Esophagus squamous epithelium (tissue), 5 donors: ENCODE measurements around the gene C4orf17. TPM values are rescaled to one million over a fixed set of nuclear protein-coding genes. Genes with fewer than 3 reads are reported as not detected.
"Not testable (repeated sequence)": the region's sequence is repeated elsewhere in the genome, so short reads cannot be mapped to it uniquely, and the experiment has no call there.

Source experiments
- DNase-seq: peaks from one replicate; lab custom pipeline; 2025; lab: John Stamatoyannopoulos, UW
- H3K27ac ChIP-seq, 4 donors: fragments of 200-600 bp; sonication (generic); one replicate each; pipeline ENCODE4 v1.5.1; 2016 to 2019; ENCODE audit warnings: mild to moderate bottlenecking in 1 of 4
- H3K27me3 ChIP-seq, 4 donors: fragments of 200-600 bp; sonication (generic); 1 replicate in 3 of 4; 2 replicates in 1 of 4; pipeline versions ENCODE4 v1.5.1 to v1.6.0; 2017 to 2021; ENCODE audit warnings: antibody characterized with exemption in 1 of 4
- H3K36me3 ChIP-seq, 3 donors: fragments of 200-600 bp; sonication (generic); one replicate each; pipeline ENCODE4 v1.5.1; 2016 to 2019
- H3K4me1 ChIP-seq, 3 donors: fragments of 200-600 bp; sonication (generic); one replicate each; pipeline ENCODE4 v1.5.1; 2017 to 2019
- H3K4me3 ChIP-seq, 4 donors: fragments of 200-600 bp; sonication (generic); 1 replicate in 3 of 4; 2 replicates in 1 of 4; pipeline ENCODE4 v1.5.1; 2016 to 2019; ENCODE audit warnings: mild to moderate bottlenecking in 2 of 4, moderate library complexity in 1 of 4
- H3K9me3 ChIP-seq, 3 donors: fragments of 200-600 bp; sonication (generic); one replicate each; pipeline ENCODE4 v1.5.1; 2016 to 2019
- POLR2A ChIP-seq, 4 donors: fragments of 450-650 bp; IDR thresholded peaks; one replicate each; pipeline ENCODE4 v1.6.1; 2017; ENCODE audit warnings: antibody characterized with exemption in 4 of 4, mild to moderate bottlenecking in 4 of 4, moderate library complexity in 3 of 4
- WGBS, 2 donors: methylation state at CpG; one replicate each; pipeline ENCODE4 v1.1.5; 2018; 5-methylcytosine and 5-hydroxymethylcytosine counted together
- intact Hi-C: fragments of 100-400 bp; cut with DNase I; formaldehyde crosslinking; loops from one replicate; pipeline ENCODE4 v1.15.0; 2022
- total RNA-seq, 4 donors: library from RNA; depleted of rRNA; stranded (reverse); fragments of >200 nt; gene quantifications; one replicate each; pipeline ENCODE4 v1.1.0, GENCODE V29; 2016
- TF ChIP-seq, protein P1 (sequence below), 6 experiments: fragments of 450-650 bp in 4 of 6; fragments of 200-600 bp in 2 of 6; sonication (generic) in 2 of 6; IDR thresholded peaks; one replicate each; pipeline ENCODE4 v1.5.1; 2016 to 2019; ENCODE audit warnings: antibody characterized with exemption in 6 of 6, mild to moderate bottlenecking in 4 of 6, moderate library complexity in 4 of 6
- donor health status: DM: yes; HTN: yes; CAD: no.

C4orf17 gene
- total RNA-seq, 4 donors from 2014 or later: not detected

GRCh38 chr4:99485212-99485611 is 25.6 kb upstream of the C4orf17 start:
- Histone ChIP-seq H3K9me3 (peaks cover 0 to 40% (median 21%) of the 10 kb centered on the region in 3 donors), H3K36me3 (no peaks in the 10 kb centered on the region), H3K27me3 (no peaks in the 10 kb centered on the region), H3K4me1 (no peaks in the 10 kb centered on the region), H3K27ac (no peak overlapping the region), H3K4me3 (no peak overlapping the region)
- intact Hi-C loops: no loop called here
- TF ChIP-seq, protein P1, sequence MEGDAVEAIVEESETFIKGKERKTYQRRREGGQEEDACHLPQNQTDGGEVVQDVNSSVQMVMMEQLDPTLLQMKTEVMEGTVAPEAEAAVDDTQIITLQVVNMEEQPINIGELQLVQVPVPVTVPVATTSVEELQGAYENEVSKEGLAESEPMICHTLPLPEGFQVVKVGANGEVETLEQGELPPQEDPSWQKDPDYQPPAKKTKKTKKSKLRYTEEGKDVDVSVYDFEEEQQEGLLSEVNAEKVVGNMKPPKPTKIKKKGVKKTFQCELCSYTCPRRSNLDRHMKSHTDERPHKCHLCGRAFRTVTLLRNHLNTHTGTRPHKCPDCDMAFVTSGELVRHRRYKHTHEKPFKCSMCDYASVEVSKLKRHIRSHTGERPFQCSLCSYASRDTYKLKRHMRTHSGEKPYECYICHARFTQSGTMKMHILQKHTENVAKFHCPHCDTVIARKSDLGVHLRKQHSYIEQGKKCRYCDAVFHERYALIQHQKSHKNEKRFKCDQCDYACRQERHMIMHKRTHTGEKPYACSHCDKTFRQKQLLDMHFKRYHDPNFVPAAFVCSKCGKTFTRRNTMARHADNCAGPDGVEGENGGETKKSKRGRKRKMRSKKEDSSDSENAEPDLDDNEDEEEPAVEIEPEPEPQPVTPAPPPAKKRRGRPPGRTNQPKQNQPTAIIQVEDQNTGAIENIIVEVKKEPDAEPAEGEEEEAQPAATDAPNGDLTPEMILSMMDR (IDR thresholded peaks at IDR 0.05): no peak
- no peak for TF ChIP-seq POLR2A (IDR thresholded peaks at IDR 0.05)
- DNase-seq: no peak
- 90 to 100% methylated on average over 1 of the region's 1 CpG for WGBS, 2 donors

DNA sequence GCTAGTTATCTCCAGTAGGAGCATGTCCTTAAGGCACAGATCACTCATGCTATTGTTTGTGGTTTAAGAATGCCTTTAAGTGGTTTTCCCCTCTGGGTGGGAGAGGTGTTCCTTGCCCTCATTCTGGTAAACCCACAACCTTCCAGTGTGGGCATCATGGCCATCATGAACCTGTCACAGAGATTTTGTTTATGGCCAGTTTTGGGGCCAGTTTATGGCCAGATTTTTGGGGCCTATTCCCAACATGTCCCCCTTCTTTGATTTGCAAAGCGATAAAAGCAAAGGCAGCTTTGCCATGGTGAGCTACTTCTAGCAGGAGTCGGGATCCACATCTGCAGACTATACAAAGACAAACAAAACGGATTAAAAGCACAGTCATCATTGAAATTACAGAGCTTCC is 24.2 kb upstream of the C4orf17 start:
- H3K27me3 ChIP-seq, H3K4me1 ChIP-seq, DNase-seq, H3K36me3 ChIP-seq, H3K4me3 ChIP-seq, intact Hi-C loops, H3K27ac ChIP-seq: not testable (repeated sequence)
- WGBS, 2 donors: 41 to 59% methylated on average over 2 to 3 of the region's 3 CpGs
- peaks cover 0 to 40% (median 21%) of the 10 kb centered on the region in 3 donors for H3K9me3 ChIP-seq

GRCh38 chr4:99490286-99490685 is 20.5 kb upstream of the C4orf17 start:
- WGBS, 2 donors: 67 to 73% methylated on average over 4 of the region's 4 CpGs
- peaks cover 0 to 41% (median 21%) of the 10 kb centered on the region in 3 donors for H3K9me3 ChIP-seq
- no peaks in the 10 kb centered on the region for H3K4me1 ChIP-seq
- no peaks in the 10 kb centered on the region for H3K27me3 ChIP-seq
- H3K36me3 ChIP-seq: no peaks in the 10 kb centered on the region
- H3K4me3 ChIP-seq: no peak overlapping the region
- DNase-seq: no peak
- no peak overlapping the region for H3K27ac ChIP-seq
- TF ChIP-seq, protein P1 (IDR thresholded peaks at IDR 0.05): no peak
- TF ChIP-seq POLR2A (IDR thresholded peaks at IDR 0.05): no peak
- intact Hi-C loops: no loop called here

DNA sequence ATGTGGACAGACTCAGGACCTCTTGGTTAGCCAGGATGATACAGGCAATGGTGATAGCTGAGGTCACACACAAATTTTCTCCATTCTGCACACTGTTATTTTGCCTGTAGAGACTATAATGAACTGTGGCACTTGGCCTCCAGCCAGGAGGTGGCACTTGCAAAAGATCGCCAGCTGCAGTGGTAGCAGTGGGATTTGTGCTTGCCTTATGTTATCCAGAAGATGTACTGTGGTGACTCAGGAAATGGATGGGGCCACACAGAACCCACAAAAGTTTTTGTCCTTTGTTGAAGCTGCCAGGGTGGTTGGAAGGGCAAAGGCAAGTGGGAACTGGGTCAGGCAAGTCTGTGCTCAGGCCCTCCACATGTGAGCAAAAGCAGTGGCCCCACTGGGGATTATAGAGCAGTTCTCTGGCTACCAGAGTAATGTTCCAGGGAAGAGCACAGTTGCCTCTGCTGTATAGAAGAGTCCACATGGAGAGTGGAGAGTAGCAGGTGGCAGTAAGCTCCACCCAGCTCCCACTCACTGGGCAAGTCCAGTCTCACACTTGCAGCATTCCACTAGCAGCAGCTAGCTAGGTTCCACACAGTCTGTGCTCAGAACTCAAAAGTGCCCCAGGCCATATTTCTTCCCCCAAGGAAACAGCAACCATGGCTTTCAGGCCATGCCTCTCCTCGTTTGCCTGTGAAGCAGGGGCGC is 5.9 kb upstream of the C4orf17 start:
- Histone ChIP-seq H3K36me3 (no peaks in the 10 kb centered on the region), H3K9me3 (no peaks in the 10 kb centered on the region), H3K4me1 (peaks cover 0 to 8% (median 0%) of the 10 kb centered on the region in 3 donors), H3K4me3 (no peak overlapping the region), H3K27ac (no peak overlapping the region), H3K27me3 (no peaks in the 10 kb centered on the region)
- 21 to 57% methylated on average over 2 to 3 of the region's 3 CpGs for WGBS, 2 donors
- intact Hi-C loops: no loop called here
- DNase-seq: no peak
- TF ChIP-seq, protein P1 (IDR thresholded peaks at IDR 0.05): no peak
- TF ChIP-seq POLR2A (IDR thresholded peaks at IDR 0.05): no peak

GRCh38 chr4:99506781-99507180 is 4.0 kb upstream of the C4orf17 start:
- Histone ChIP-seq H3K27ac (no peak overlapping the region), H3K9me3 (no peaks in the 10 kb centered on the region), H3K36me3 (no peaks in the 10 kb centered on the region), H3K4me1 (peaks cover 0 to 8% (median 0%) of the 10 kb centered on the region in 3 donors), H3K4me3 (no peak overlapping the region), H3K27me3 (no peaks in the 10 kb centered on the region)
- TF ChIP-seq, protein P1 (IDR thresholded peaks at IDR 0.05): no peak
- no peak for TF ChIP-seq POLR2A (IDR thresholded peaks at IDR 0.05)
- intact Hi-C loops: no loop called here
- 24 to 25% methylated on average over 2 of the region's 2 CpGs for WGBS, 2 donors
- no peak for DNase-seq
